Measurements from ENCODE around the gene THSD4.
"Not testable (repeated sequence)": the region's sequence is repeated elsewhere in the genome, so short reads cannot be mapped to it uniquely, and the experiment has no call there.

Gene THSD4

DNA sequence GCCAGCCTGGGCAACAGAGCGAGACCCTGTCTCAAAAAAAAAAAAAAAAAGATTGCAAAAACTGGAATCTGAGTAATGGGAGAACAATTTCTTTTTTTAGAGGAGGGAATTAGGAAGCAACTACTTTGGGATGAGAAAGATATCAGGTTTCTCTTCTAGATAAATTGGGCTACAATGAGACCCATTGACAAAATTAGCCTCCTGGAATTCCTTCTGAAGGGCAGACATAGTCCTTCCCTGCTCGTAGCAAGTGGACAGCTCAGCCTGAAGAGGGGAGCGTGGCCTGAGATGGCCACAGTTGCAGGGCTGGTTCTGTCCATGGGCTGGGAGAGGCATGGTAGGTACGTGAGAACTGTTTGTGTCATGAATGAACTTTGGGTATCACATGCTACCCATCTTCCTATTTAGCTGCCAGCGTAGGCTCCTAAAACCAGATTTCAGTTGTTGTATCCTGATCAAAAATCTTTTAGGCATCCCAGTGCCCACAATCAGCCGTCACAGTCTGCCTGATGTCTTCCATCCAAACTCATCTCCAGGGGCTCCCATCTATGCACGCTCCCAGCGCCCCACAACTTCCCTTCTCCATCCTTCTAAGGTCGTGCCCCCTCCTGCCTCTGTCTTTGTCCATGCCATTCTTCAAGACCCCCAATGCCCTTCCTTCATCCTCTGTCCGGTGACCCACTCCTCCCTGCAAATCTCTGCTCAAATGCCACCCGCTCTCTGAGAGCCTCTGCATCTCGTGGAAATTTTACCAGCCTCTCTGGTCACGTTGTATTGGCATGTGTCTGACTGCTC, 603.0 kb downstream of the THSD4 start:
- H3K4me3 Mint-ChIP-seq: no peak overlapping the region
- no peaks in the 10 kb centered on the region for H3K27me3 Mint-ChIP-seq
- no peak overlapping the region for H3K27ac Mint-ChIP-seq
- H3K36me3 Mint-ChIP-seq (ENCODE audit: low read depth): no peaks in the 10 kb centered on the region
- no peaks in the 10 kb centered on the region for H3K4me1 Mint-ChIP-seq
- H3K9me3 Mint-ChIP-seq: no peaks in the 10 kb centered on the region
- ATAC-seq (no peak), DNase-seq (no peak)

DNA sequence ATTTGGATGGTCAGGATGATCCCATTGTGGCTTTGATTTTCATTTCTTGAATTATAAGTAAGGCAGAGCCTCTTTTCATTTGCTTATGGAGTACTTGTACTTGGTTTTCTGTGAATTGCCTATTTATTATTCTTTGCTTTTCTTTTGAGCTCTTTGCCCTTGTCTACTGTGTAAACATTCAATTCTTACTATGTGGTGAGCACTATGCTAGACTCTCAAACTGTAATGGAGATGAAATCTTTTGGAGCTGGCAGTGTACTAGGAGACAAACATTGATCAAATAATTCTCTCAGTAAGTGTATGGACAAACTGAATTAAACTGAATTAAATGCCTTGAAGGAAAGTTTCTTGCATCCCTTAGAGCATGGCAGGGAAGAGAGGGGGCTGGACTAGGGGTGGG, 608.1 kb downstream of the THSD4 start:
- H3K4me1 Mint-ChIP-seq: no peaks in the 10 kb centered on the region
- ATAC-seq: no peak
- H3K36me3 Mint-ChIP-seq (ENCODE audit: low read depth): no peaks in the 10 kb centered on the region
- H3K27me3 Mint-ChIP-seq: peaks cover 2% of the 10 kb centered on the region
- no peaks in the 10 kb centered on the region for H3K9me3 Mint-ChIP-seq
- H3K27ac Mint-ChIP-seq: no peak overlapping the region
- no peak for DNase-seq
- H3K4me3 Mint-ChIP-seq: no peak overlapping the region

DNA sequence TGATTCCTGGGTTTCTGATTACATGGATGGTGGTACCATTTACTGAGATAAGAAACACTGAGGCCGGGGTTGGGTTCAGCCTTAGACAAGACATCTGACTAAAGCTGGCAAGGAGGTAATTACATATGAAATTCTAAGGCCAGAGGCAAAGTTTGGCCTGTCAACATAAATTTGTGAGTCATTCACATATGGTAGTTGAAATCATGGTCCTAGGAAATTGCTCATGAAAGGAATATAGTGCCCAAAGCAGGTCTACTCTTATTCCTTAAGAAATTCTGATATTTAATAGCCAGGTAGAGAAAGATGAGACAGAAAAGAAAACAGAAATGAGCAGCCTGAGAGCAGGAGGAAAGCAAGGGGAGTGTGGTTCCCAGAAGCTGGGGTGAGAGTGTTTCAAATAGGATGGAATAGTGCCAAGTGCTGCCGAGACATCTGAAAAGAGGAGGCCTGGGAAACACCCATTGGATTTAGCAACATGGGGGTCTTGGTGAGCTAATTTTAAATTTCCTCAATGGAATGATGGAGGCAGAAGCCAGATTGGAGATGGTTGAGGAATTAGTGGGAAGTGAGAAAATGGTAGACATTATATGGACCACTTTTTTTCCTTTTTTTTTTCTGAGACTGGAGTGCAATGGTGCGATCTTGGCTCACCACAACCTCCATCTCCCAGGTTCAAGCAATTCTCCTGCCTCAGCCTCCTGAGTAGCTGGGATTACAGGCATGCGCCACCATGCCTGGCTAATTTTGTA, 610.1 kb downstream of the THSD4 start:
- H3K27ac Mint-ChIP-seq; DNase-seq; ATAC-seq; H3K36me3 Mint-ChIP-seq (ENCODE audit: low read depth); H3K4me3 Mint-ChIP-seq; H3K4me1 Mint-ChIP-seq; H3K27me3 Mint-ChIP-seq; H3K9me3 Mint-ChIP-seq: not testable (repeated sequence)

DNA sequence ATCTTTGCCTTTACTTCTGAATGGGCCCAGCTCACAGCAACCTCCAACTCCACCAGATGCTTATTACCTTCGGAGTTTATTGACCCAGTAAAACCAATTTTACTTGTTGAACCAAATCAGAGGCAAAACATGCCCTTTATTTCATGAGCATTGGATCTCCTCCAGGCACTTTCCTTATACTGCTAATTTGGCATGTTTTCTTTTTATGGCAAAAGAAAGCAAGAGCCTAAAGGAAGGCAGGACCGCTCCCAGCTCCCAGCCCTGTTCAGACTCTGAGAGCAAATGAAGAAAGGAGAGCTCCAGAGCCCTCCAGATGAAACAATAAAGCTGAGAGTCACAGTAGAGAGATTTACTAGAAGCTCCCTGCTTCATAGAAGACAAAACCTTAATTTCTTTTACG, 613.6 kb downstream of the THSD4 start:
- H3K9me3 Mint-ChIP-seq: no peaks in the 10 kb centered on the region
- no peaks in the 10 kb centered on the region for H3K4me1 Mint-ChIP-seq
- DNase-seq: no peak

DNA sequence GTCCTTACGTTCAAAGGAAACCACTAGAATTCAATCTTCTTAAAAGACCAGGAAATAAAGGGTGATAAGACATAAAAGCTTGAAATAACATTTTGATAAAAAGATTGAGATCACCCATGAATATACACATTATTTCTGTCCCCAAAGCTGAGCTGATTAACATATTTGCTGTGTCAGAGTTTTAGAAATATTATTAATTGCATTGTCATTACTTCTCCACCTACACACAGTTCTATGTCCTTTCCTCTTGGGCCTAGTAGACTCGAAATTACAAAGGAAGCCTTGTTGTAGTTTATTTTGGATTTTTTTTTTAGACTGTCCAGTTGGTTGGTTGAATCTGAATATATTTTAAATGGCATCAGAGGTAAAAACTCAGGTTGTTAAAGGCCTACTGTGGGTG, 614.0 kb downstream of the THSD4 start:
- no peak overlapping the region for H3K27ac Mint-ChIP-seq
- no peaks in the 10 kb centered on the region for H3K9me3 Mint-ChIP-seq
- DNase-seq (no peak), ATAC-seq (no peak)
- no peak overlapping the region for H3K4me3 Mint-ChIP-seq
- no peaks in the 10 kb centered on the region for H3K36me3 Mint-ChIP-seq (ENCODE audit: low read depth)
- peaks cover 9% of the 10 kb centered on the region for H3K27me3 Mint-ChIP-seq
- no peaks in the 10 kb centered on the region for H3K4me1 Mint-ChIP-seq

More for the DNA sequence above, 613.6 kb downstream of the THSD4 start:
- Mint-ChIP-seq H3K27ac (no peak overlapping the region), H3K36me3 (ENCODE audit: low read depth) (no peaks in the 10 kb centered on the region), H3K27me3 (peaks cover 5% of the 10 kb centered on the region), H3K4me3 (no peak overlapping the region)
- ATAC-seq: no peak

DNA sequence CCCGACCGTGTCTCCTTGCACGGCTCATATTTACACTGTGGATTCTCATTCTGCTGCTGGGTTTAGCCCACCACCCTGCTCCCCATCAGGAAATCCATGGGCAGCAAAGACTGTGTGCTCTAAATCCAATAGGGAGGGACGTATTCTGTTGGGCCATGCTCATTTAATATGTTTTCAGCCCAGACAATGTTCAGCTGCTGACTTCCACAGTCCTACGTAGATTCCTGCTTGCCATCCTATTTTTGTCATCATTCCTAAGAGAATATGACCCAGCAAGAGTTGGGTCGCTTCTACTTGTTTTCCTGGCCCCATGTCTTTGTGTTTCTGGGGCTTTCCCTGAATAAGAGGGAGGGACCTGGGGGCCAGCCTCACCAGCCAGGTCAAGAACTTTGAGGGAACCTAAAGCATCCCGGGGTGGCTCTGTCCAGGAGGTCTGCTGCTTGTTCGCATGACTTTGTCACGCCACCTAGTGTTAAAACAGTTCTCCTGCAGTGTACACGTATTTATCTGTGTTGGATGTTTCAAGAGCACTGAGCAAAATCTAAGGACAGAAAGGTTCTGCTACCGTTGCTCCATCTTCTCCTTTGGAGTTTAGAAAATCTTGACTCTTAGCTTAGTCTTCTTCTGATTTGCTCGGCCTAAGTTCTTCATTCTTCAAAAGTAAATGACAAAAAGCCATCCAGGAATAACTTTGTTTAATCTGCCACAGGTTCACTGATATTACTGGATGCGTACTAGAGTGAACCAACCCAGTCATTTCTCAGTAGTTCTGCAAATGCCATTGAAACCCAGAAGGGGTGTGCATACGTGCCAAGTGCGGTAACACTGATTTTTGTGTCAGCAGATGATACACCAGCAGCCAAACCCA, 615.2 kb downstream of the THSD4 start:
- Mint-ChIP-seq H3K9me3 (no peaks in the 10 kb centered on the region), H3K27me3 (peaks cover 9% of the 10 kb centered on the region), H3K27ac (no peak overlapping the region), H3K4me1 (no peaks in the 10 kb centered on the region), H3K36me3 (ENCODE audit: low read depth) (no peaks in the 10 kb centered on the region), H3K4me3 (no peak overlapping the region)
- DNase-seq: peak; percentile 10
- peak; percentile 75 for ATAC-seq

DNA sequence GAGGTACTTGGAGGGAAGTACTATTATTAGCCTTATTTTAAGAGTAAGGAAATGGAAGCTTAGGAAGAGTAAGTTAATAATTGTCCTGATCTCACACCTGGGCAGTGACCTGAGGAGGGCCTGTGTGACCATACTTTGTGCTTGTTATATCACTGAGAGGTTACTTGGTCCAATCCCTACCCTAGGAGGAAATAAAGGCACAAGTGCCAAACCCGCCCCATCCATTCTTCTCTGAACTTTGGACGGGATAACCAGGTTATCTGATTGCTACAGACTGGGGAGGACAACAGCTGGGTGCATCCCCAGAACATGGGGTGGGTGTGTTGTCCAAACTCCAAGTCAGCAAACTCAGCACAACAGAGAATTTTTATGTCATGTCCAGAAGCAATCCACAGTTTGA, 617.4 kb downstream of the THSD4 start:
- H3K9me3 Mint-ChIP-seq: no peaks in the 10 kb centered on the region
- no peaks in the 10 kb centered on the region for H3K36me3 Mint-ChIP-seq (ENCODE audit: low read depth)
- H3K4me1 Mint-ChIP-seq: no peaks in the 10 kb centered on the region
- no peak overlapping the region for H3K4me3 Mint-ChIP-seq
- H3K27ac Mint-ChIP-seq: no peak overlapping the region
- ATAC-seq (no peak), DNase-seq (no peak)
- peaks cover 9% of the 10 kb centered on the region for H3K27me3 Mint-ChIP-seq

DNA sequence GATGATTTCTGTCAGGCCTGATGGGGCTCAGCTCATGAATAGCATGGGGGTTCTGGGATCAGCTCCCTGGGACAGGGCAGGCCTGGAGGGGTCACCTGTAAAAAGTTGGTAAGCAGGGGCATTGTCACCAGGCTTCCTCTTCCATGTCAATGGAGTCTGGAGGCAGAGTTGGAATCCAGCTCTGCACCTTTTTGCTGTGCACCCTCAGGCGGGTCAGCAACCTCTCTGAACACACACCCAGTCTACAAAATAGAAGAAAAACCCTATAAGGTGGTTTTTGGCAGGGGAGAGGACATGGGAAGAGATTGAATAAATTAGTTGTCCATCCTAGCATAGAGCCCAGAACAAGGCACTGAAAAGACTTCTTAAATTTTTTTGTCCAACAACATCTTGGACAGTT, 617.9 kb downstream of the THSD4 start:
- no peak for ATAC-seq
- H3K4me1 Mint-ChIP-seq: no peaks in the 10 kb centered on the region
- no peaks in the 10 kb centered on the region for H3K36me3 Mint-ChIP-seq (ENCODE audit: low read depth)
- no peak overlapping the region for H3K27ac Mint-ChIP-seq
- H3K9me3 Mint-ChIP-seq: no peaks in the 10 kb centered on the region
- H3K4me3 Mint-ChIP-seq: no peak overlapping the region
- peaks cover 9% of the 10 kb centered on the region for H3K27me3 Mint-ChIP-seq
- no peak for DNase-seq

DNA sequence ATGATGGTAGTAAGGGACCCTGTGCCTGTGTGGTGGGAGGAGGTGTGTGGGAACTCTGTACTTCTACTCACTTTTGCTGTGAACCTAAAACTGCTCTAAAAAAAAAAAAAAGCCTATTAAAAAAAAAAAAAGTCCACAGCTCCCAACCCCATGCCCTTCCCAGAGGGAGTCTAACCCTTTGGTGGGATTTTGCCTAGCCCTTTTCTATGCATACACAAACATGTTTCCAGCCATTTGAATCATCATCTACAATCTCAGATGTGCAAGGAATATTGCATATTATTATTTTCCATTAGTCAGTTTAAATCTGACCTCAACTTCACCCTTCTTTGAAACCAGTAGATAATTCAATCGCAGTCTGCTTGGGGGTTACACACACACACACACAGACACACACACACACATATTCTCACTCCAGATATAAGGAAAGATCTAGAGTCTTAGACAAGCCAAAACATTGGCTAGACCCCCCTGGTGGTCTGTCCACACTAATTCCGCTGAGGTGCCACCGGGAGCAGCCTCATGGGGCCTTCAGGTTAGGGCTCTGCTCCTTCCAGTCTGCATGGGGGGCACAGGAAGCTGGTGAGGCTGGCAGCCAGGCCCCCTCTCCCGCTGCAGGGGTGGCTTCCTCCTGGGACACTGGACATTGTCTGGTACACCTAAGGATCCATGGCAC, 619.6 kb downstream of the THSD4 start:
- Mint-ChIP-seq H3K36me3 (ENCODE audit: low read depth) (no peaks in the 10 kb centered on the region), H3K27ac (no peak overlapping the region), H3K4me1 (no peaks in the 10 kb centered on the region), H3K9me3 (no peaks in the 10 kb centered on the region), H3K4me3 (no peak overlapping the region), H3K27me3 (peaks cover 9% of the 10 kb centered on the region)
- ATAC-seq (no peak), DNase-seq (no peak)

DNA sequence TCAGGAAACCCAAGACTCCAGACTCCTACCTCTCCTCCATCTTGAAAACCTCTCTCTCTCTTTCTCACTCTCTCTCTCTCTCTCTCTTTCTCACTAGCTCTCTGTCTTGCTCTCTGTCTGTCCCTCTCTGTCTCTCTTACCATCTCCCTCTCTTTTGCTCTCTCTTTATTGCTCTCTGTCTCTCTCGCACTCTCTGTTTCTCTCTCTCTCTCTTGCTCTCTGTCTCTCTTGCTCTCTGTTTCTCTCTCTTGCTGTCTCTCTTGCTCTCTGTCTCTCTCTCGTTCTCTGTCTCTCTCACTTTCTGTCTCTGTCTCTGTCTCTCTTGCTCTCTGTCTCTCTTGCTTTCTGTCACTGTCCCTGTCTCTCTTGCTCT, 620.1 kb downstream of the THSD4 start:
- ATAC-seq (peak; percentile 12), DNase-seq (no peak)
- H3K4me1 Mint-ChIP-seq: no peaks in the 10 kb centered on the region
- peaks cover 9% of the 10 kb centered on the region for H3K27me3 Mint-ChIP-seq
- H3K4me3 Mint-ChIP-seq: no peak overlapping the region
- no peak overlapping the region for H3K27ac Mint-ChIP-seq
- no peaks in the 10 kb centered on the region for H3K9me3 Mint-ChIP-seq
- no peaks in the 10 kb centered on the region for H3K36me3 Mint-ChIP-seq (ENCODE audit: low read depth)

DNA sequence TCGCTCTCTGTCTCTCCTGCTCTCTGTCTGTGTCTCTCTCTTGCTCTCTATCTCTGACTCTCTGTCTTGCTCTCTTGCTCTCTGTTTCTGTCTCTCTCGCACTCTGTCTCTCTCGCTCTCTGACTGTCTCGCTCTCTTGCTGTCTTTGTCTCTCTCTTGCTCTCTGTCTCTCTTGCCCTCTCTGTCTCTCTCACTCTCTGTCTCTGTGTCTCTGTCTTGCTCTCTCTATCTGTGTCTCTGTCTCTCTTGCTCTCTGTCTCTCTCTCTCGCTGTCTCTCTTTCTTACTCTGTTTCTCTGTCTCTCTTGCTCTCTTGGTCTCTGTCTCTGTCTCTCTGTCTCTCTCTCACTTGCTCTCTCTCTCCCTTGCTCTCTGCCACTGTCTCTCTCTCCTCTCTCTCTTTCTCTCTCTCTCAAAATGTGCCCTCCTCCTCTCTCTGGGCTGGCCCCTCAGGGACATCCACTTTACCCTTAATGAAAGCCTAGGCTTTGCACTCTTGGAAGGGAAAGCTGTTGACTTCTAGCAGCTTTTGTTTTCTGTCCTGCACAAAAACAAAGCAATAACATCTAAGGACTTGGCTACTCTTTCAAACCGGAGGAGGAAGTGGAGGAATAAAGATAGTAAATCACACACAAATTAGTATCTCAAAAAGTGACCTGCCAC, 621.1 kb downstream of the THSD4 start:
- Mint-ChIP-seq H3K4me3 (no peak overlapping the region), H3K9me3 (no peaks in the 10 kb centered on the region), H3K36me3 (ENCODE audit: low read depth) (no peaks in the 10 kb centered on the region), H3K27ac (no peak overlapping the region), H3K4me1 (no peaks in the 10 kb centered on the region), H3K27me3 (peaks cover 9% of the 10 kb centered on the region)
- DNase-seq (no peak), ATAC-seq (no peak)

DNA sequence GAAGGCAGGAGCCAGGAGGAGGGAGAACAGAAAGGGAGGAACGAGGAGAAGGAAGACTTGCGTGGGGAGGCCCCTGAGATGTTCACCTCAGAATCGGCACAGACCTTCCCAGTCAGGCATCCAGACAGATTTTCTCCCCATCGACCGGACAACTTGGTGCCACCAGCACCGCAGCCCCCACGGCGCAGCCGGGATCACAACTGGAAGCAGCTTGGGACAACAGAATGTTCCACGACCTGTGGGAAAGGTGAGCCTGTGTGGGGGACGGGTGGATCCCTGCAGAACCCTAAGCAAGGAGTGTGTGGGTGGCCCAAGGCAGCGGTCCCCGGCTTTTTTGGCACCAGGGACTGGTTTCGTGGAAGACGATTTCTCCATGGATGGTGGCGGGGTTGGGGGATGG, 622.5 kb downstream of the THSD4 start:
- Mint-ChIP-seq H3K4me1 (no peaks in the 10 kb centered on the region), H3K27ac (no peak overlapping the region), H3K9me3 (no peaks in the 10 kb centered on the region), H3K36me3 (ENCODE audit: low read depth) (no peaks in the 10 kb centered on the region), H3K27me3 (peaks cover 6% of the 10 kb centered on the region), H3K4me3 (no peak overlapping the region)
- ATAC-seq (no peak), DNase-seq (no peak)

DNA sequence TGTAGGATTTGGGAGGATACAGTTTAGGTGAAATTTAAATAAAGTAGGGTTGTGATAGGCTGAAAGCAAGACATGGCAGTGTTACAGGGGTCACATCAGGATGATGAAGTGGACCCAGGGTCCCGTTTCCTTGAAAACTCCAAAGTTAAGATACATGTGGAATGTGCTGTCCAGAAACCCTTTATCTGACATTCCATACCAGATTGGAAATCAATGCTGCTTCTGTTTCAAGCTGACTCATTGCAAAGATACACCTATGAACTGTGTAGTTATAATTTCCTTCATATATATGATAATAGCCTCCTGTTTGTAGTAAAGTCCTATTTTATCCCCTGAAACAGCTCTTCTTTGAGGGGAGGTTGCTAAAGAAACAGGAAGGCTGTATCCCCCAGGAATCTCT, 624.1 kb downstream of the THSD4 start:
- H3K27me3 Mint-ChIP-seq: peaks cover 3% of the 10 kb centered on the region
- no peak overlapping the region for H3K4me3 Mint-ChIP-seq
- no peak overlapping the region for H3K27ac Mint-ChIP-seq
- no peaks in the 10 kb centered on the region for H3K36me3 Mint-ChIP-seq (ENCODE audit: low read depth)
- ATAC-seq: no peak
- H3K4me1 Mint-ChIP-seq: no peaks in the 10 kb centered on the region
- DNase-seq: no peak
- no peaks in the 10 kb centered on the region for H3K9me3 Mint-ChIP-seq

DNA sequence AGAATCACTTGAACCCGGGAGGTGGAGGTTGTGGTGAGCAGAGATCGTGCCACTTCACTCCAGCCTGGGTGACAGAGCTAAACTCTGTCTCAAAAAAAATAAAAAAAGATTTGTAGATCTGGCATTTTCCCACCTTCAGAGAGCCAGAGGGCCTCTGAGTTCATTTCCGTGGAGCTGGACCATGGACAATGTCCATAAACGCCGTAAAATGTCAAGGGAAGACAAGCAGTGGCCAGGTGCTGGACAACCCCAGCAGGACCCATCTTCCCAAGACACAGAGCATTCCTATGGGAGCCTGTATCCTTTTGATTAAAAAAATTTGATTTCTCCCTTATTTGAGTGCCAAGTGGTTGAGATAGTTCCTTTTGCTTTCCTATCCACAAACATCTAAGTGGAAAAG, 627.7 kb downstream of the THSD4 start:
- peaks cover 5% of the 10 kb centered on the region for H3K27me3 Mint-ChIP-seq
- no peak for DNase-seq
- no peak overlapping the region for H3K4me3 Mint-ChIP-seq
- H3K4me1 Mint-ChIP-seq: no peaks in the 10 kb centered on the region
- ATAC-seq: no peak
- no peaks in the 10 kb centered on the region for H3K36me3 Mint-ChIP-seq (ENCODE audit: low read depth)
- no peak overlapping the region for H3K27ac Mint-ChIP-seq
- no peaks in the 10 kb centered on the region for H3K9me3 Mint-ChIP-seq

Data from activated naive CD8-positive, alpha-beta T cell treated with anti-CD3 and anti-CD28 coated beads, Interleukin-2, amount 50 U/mL, for 24 hours (primary cell).